Suprapubic skin (tissue), 4 donors: ENCODE data around the gene CD63. TPM values are rescaled to one million over a fixed set of nuclear protein-coding genes. Genes with fewer than 3 reads are reported as not detected.
A peak's percentile ranks its signal among the peaks of the same experiment; 100 is the strongest.

Source experiments
- DNase-seq, 2 donors: peaks; one replicate each; pipeline ENCODE4 v3.0.0-alpha.2; 2019; ENCODE audit warnings: low spot score in 2 of 2
- H3K27ac ChIP-seq: fragments of 200-600 bp; sonication (generic); one replicate; pipeline ENCODE4 v1.5.1; 2019
- H3K27me3 ChIP-seq: fragments of 200-600 bp; sonication (generic); one replicate; pipeline ENCODE4 v1.5.1; 2019
- H3K36me3 ChIP-seq: fragments of 200-600 bp; sonication (generic); one replicate; pipeline ENCODE4 v1.5.1; 2019
- H3K4me1 ChIP-seq: fragments of 200-600 bp; sonication (generic); one replicate; pipeline ENCODE4 v1.5.1; 2019
- H3K4me3 ChIP-seq: fragments of 200-600 bp; sonication (generic); one replicate; pipeline ENCODE4 v1.5.1; 2019; ENCODE audit warnings: mild to moderate bottlenecking
- H3K9me3 ChIP-seq: fragments of 200-600 bp; sonication (generic); one replicate; pipeline ENCODE4 v1.5.1; 2019
- EP300 ChIP-seq: sonication (generic); formaldehyde crosslinking; IDR thresholded peaks from one replicate; pipeline ENCODE4 v1.6.1; 2017; ENCODE audit warnings: antibody characterized with exemption
- POLR2A ChIP-seq, 2 donors: fragments of 450-650 bp; IDR thresholded peaks; one replicate each; pipeline ENCODE4 v1.6.1; 2017; ENCODE audit warnings: antibody characterized with exemption in 2 of 2, mild to moderate bottlenecking in 2 of 2, moderate library complexity in 2 of 2
- POLR2AphosphoS5 ChIP-seq, 3 donors: sonication (generic); formaldehyde crosslinking; IDR thresholded peaks; one replicate each; pipeline ENCODE4 v1.6.1; 2017; ENCODE audit warnings: antibody characterized with exemption in 3 of 3
- WGBS: methylation state at CpG from one replicate; pipeline ENCODE4 v1.1.5; 2018; 5-methylcytosine and 5-hydroxymethylcytosine counted together
- total RNA-seq, 4 donors: library from RNA; depleted of rRNA; stranded (reverse); fragments of >200 nt; gene quantifications; one replicate each; pipeline ENCODE4 v1.1.0, GENCODE V29; 2016
- TF ChIP-seq, protein P1 (sequence below), 2 donors: fragments of 200-600 bp in 1 of 2; fragments of 450-650 bp in 1 of 2; sonication (generic) in 1 of 2; IDR thresholded peaks; one replicate each; pipeline ENCODE4 v1.5.1; 2016 to 2019; ENCODE audit warnings: antibody characterized with exemption in 2 of 2, mild to moderate bottlenecking in 1 of 2, moderate library complexity in 1 of 2

The CD63 gene
- total RNA-seq, 4 donors from 2014 or later, result 176 to 303 (median 193) TPM

DNA sequence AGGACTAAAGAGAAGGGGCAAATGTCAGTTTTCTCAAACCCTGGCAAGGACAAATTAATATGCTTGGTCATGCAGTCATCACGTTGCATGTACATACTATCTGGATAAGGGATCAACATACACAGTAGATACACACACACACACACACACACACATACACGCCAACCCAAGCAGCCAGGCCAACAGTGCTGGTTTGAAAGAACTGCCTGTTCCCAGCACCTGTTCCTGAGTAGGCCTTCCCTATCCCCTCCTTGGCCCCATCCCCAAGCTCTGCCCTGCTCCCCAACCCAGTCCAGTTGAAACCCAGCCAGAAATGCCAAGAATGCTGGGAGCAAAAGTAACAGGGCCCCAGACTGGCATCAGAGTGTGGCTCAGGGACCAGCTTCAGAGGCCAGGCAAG is 25.5 kb downstream of the CD63 start:
- 43% methylated on average over 2 of the region's 2 CpGs for WGBS
- H3K4me3 ChIP-seq, result no peak overlapping the region
- peaks cover 12% of the 10 kb centered on the region for H3K27me3 ChIP-seq
- no peaks in the 10 kb centered on the region for H3K36me3 ChIP-seq
- peak in 1 of 2 donors; percentile 50 for DNase-seq
- no peak for TF ChIP-seq POLR2A (IDR thresholded peaks at IDR 0.05)
- TF ChIP-seq POLR2AphosphoS5 (IDR thresholded peaks at IDR 0.05), result no peak
- TF ChIP-seq, protein P1, sequence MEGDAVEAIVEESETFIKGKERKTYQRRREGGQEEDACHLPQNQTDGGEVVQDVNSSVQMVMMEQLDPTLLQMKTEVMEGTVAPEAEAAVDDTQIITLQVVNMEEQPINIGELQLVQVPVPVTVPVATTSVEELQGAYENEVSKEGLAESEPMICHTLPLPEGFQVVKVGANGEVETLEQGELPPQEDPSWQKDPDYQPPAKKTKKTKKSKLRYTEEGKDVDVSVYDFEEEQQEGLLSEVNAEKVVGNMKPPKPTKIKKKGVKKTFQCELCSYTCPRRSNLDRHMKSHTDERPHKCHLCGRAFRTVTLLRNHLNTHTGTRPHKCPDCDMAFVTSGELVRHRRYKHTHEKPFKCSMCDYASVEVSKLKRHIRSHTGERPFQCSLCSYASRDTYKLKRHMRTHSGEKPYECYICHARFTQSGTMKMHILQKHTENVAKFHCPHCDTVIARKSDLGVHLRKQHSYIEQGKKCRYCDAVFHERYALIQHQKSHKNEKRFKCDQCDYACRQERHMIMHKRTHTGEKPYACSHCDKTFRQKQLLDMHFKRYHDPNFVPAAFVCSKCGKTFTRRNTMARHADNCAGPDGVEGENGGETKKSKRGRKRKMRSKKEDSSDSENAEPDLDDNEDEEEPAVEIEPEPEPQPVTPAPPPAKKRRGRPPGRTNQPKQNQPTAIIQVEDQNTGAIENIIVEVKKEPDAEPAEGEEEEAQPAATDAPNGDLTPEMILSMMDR (IDR thresholded peaks at IDR 0.05), result no peak
- TF ChIP-seq EP300, result no peak
- H3K9me3 ChIP-seq, result no peaks in the 10 kb centered on the region
- H3K4me1 ChIP-seq, result peaks cover 15% of the 10 kb centered on the region
- H3K27ac ChIP-seq, result peak overlapping the region; percentile 30

DNA sequence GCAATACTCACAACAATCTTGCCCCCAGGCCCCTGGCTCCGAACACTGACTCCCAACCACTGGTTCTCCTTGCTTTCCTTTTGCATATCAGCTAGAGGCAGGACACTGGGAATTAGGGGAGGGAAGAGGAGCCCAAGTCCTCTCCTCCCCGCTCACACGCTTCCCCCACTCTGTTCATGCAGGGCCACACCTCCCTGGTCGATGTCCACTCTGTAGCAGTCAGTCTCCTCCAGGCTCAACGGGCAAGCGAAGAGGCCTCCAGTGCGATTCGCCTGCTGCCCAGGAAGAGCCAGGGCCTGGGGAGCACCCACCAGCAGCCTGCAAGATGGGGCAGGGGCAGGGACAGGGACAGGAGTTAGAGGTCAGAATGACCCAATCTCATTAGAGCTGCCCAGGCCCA is 25.9 kb downstream of the CD63 start:
- H3K36me3 ChIP-seq, result no peaks in the 10 kb centered on the region
- H3K27ac ChIP-seq, result no peak overlapping the region
- TF ChIP-seq, protein P1 (IDR thresholded peaks at IDR 0.05), result no peak
- TF ChIP-seq POLR2AphosphoS5 (IDR thresholded peaks at IDR 0.05) (no peak), POLR2A (IDR thresholded peaks at IDR 0.05) (no peak), EP300 (no peak)
- WGBS, result 95% methylated on average over 8 of the region's 8 CpGs
- no peak for DNase-seq
- H3K4me3 ChIP-seq, result no peak overlapping the region
- H3K4me1 ChIP-seq, result peaks cover 11% of the 10 kb centered on the region
- peaks cover 12% of the 10 kb centered on the region for H3K27me3 ChIP-seq
- no peaks in the 10 kb centered on the region for H3K9me3 ChIP-seq

GRCh38 chr12:55700255-55701018 is 28.4 kb downstream of the CD63 start:
- no peaks in the 10 kb centered on the region for H3K4me1 ChIP-seq
- H3K36me3 ChIP-seq, result no peaks in the 10 kb centered on the region
- WGBS, result 68% methylated on average over 16 of the region's 21 CpGs
- H3K9me3 ChIP-seq, result no peaks in the 10 kb centered on the region
- no peak overlapping the region for H3K4me3 ChIP-seq
- TF ChIP-seq EP300 (no peak), POLR2AphosphoS5 (IDR thresholded peaks at IDR 0.05) (no peak), POLR2A (IDR thresholded peaks at IDR 0.05) (no peak)
- TF ChIP-seq, protein P1 (IDR thresholded peaks at IDR 0.05), result no peak
- H3K27me3 ChIP-seq, result no peaks in the 10 kb centered on the region
- no peak overlapping the region for H3K27ac ChIP-seq
- peak in 1 of 2 donors; percentile 54 for DNase-seq

- no peaks in the 10 kb centered on the region for H3K36me3 ChIP-seq
- no peaks in the 10 kb centered on the region for H3K27me3 ChIP-seq
- H3K9me3 ChIP-seq, result no peaks in the 10 kb centered on the region
- H3K4me3 ChIP-seq, result no peak overlapping the region
- 87% methylated on average over 5 of the region's 5 CpGs for WGBS
- TF ChIP-seq EP300, result no peak
- TF ChIP-seq POLR2AphosphoS5 (IDR thresholded peaks at IDR 0.05), result no peak
- no peak for TF ChIP-seq POLR2A (IDR thresholded peaks at IDR 0.05)
- TF ChIP-seq, protein P1 (IDR thresholded peaks at IDR 0.05), result no peak
- DNase-seq, result peak in 1 of 2 donors; percentile 36
- no peaks in the 10 kb centered on the region for H3K4me1 ChIP-seq
- no peak overlapping the region for H3K27ac ChIP-seq
Observed at GRCh38 chr12:55699471-55700055, 29.2 kb downstream of the CD63 start.

DNA sequence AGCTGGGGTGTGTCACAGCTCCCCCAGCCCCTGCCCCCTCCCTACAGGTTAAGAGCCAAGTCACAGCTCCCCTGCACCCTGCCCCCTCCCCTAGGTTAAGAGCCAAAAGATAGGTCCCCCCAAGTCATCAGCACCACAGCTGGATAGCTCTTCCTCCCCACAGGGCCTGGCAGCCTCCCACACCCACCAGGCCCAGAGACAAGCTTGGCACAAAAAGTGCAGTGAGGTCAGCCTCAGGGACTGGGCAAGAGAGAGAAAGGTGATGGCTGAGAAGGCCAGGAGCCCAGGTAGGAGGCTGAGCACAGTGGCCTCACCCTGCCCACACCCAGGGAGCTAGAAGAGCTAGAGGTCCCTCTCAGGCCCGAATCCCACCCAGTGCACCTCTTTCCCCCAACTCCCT is 29.8 kb downstream of the CD63 start:
- WGBS, result 91% methylated on average over 1 of the region's 1 CpG
- H3K4me1 ChIP-seq, result no peaks in the 10 kb centered on the region
- DNase-seq, result peak in 1 of 2 donors; percentile 39
- no peak for TF ChIP-seq POLR2AphosphoS5 (IDR thresholded peaks at IDR 0.05)
- TF ChIP-seq POLR2A (IDR thresholded peaks at IDR 0.05), result no peak
- TF ChIP-seq, protein P1 (IDR thresholded peaks at IDR 0.05), result no peak
- TF ChIP-seq EP300, result no peak
- no peak overlapping the region for H3K27ac ChIP-seq
- H3K36me3 ChIP-seq, result peaks cover 3% of the 10 kb centered on the region
- H3K4me3 ChIP-seq, result no peak overlapping the region
- H3K9me3 ChIP-seq, result no peaks in the 10 kb centered on the region
- no peaks in the 10 kb centered on the region for H3K27me3 ChIP-seq
